Panc1 (cell line): ENCODE data around the gene SNPH.

ENCODE experiments used
- CTCF ChIP-seq: fragments of 450-650 bp; IDR thresholded peaks from 2 replicates; pipeline ENCODE4 v1.5.1; 2017; ENCODE audit warnings: mild to moderate bottlenecking
- POLR2AphosphoS5 ChIP-seq: IDR thresholded peaks from 2 replicates; pipeline ENCODE4 v1.6.1; 2012; ENCODE audit warnings: mild to moderate bottlenecking, low read depth, low read length, moderate library complexity
- REST ChIP-seq, 2 experiments: IDR thresholded peaks; 2 replicates each; pipeline ENCODE4 v1.6.1; 2011 to 2012; ENCODE audit warnings: low read depth in 2 of 2, control low read depth in 1 of 2, low read length in 1 of 2, mild to moderate bottlenecking in 1 of 2, moderate library complexity in 1 of 2; ENCODE audit not compliant: insufficient read depth in 1 of 2
- SIN3A ChIP-seq: IDR thresholded peaks from 2 replicates; pipeline ENCODE4 v1.6.1; 2012; ENCODE audit warnings: low read depth, mild to moderate bottlenecking, low read length, moderate library complexity, borderline replicate concordance; ENCODE audit not compliant: insufficient read depth

- TF ChIP-seq POLR2AphosphoS5 = no peak
- TF ChIP-seq CTCF = no peak
- no peak for TF ChIP-seq REST (IDR thresholded peaks at IDR 0.05; ENCODE audit: insufficient read depth in 1 of 2, low read depth in 2 of 2, low read length in 1 of 2)
- TF ChIP-seq SIN3A = no peak
Observed at GRCh38 chr20:1286267-1287024, 20.4 kb downstream of the SNPH start.
